Measurements from ENCODE around the gene PNRC1. TPM values are rescaled to one million over a fixed set of nuclear protein-coding genes. Genes with fewer than 3 reads are reported as not detected.

Gene PNRC1
- total and polyA plus RNA-seq, 2 of the 4 experiments (the other 2 are of a cell fraction) = 6.5 to 8.1 TPM

DNA sequence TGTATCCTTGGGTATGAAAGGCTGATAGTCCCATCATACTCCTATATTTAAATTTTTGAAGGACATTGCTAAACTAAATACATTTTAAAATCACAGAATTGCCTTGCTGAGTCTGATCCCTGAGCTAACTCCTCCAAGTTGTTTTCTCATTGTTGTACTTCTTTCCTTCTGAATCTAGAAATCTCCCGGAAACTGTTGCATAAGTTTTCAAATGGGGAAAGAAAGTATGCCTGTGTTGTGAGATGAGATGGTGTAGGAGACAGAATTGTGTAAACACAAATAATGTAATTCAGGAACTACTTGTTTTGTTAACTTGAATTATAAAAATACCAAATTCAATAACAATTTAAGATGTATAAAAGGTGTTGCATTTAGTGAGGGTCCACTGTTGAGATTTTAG lies 7.3 kb downstream of the PNRC1 start:
- WGBS, 2 experiments (ENCODE audit: extremely low coverage in 2 of 2, insufficient read length in 1 of 2) = no CpG with 5 or more reads among the region's 1 CpG
- TF ChIP-seq CEBPB (IDR thresholded peaks at IDR 0.05; ENCODE audit: low read depth, low read length) (no peak), MAZ (IDR thresholded peaks at IDR 0.05; ENCODE audit: borderline replicate concordance, low read depth, low read length) (no peak), MXI1 (IDR thresholded peaks at IDR 0.05; ENCODE audit: borderline replicate concordance, low read depth, low read length) (no peak), BHLHE40 (IDR thresholded peaks at IDR 0.05; ENCODE audit: low read depth, low read length) (no peak), MAFK (IDR thresholded peaks at IDR 0.05; ENCODE audit: low read depth, low read length) (no peak), POLR2A (IDR thresholded peaks at IDR 0.05; ENCODE audit: low read depth, low read length) (no peak), RFX5 (IDR thresholded peaks at IDR 0.05; ENCODE audit: low read depth, low read length) (no peak), SMC3 (IDR thresholded peaks at IDR 0.05; ENCODE audit: low read depth, low read length) (no peak), FOS (IDR thresholded peaks at IDR 0.05; ENCODE audit: low read depth, low read length) (no peak)
- TF ChIP-seq, protein P1, sequence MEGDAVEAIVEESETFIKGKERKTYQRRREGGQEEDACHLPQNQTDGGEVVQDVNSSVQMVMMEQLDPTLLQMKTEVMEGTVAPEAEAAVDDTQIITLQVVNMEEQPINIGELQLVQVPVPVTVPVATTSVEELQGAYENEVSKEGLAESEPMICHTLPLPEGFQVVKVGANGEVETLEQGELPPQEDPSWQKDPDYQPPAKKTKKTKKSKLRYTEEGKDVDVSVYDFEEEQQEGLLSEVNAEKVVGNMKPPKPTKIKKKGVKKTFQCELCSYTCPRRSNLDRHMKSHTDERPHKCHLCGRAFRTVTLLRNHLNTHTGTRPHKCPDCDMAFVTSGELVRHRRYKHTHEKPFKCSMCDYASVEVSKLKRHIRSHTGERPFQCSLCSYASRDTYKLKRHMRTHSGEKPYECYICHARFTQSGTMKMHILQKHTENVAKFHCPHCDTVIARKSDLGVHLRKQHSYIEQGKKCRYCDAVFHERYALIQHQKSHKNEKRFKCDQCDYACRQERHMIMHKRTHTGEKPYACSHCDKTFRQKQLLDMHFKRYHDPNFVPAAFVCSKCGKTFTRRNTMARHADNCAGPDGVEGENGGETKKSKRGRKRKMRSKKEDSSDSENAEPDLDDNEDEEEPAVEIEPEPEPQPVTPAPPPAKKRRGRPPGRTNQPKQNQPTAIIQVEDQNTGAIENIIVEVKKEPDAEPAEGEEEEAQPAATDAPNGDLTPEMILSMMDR (conservative IDR thresholded peaks at IDR 0.05; ENCODE audit: low read depth, low read length) = no peak
- Histone ChIP-seq H3K9me3 (ENCODE audit: control insufficient read depth, insufficient read depth, low read length) (no peaks in the 10 kb centered on the region), H4K5ac (ENCODE audit: low read depth, low read length) (no peak overlapping the region), H2BK15ac (ENCODE audit: low read depth, low read length) (no peak overlapping the region), H3K23ac (ENCODE audit: low read depth, low read length) (no peak overlapping the region), H3K14ac (replicated peaks; ENCODE audit: low read depth, low read length) (no peak overlapping the region), H3K9me1 (ENCODE audit: insufficient read depth, low read length) (peaks cover 3% of the 10 kb centered on the region; the same call in 1 of the 2 replicates), H3K36me3 (ENCODE audit: control insufficient read depth, insufficient read depth, low read length) (peaks cover 14% of the 10 kb centered on the region), H3K4me2 (ENCODE audit: low read depth, low read length) (no peak overlapping the region), H3K27ac (ENCODE audit: insufficient read depth, low read length) (no peak overlapping the region), H4K20me1 (ENCODE audit: insufficient read depth, low read length) (peaks cover 41% of the 10 kb centered on the region), H4K91ac (ENCODE audit: insufficient read depth, low read depth, low read length) (no peak overlapping the region), H3K4me1 (ENCODE audit: control insufficient read depth, insufficient read depth, low read length) (peaks cover 4% of the 10 kb centered on the region), H3K79me1 (ENCODE audit: low read depth in 1 of 2, low read length in 2 of 2) (peaks cover 3 to 34% of the 10 kb centered on the region in 2 experiments), H3K56ac (ENCODE audit: extremely low read depth, insufficient read depth, low read length) (no peak overlapping the region), H2BK120ac (ENCODE audit: low read depth, low read length) (no peak overlapping the region), H2AFZ (replicated peaks; ENCODE audit: low read length, poor library complexity) (no peak overlapping the region), H2AK5ac (ENCODE audit: low read depth, low read length) (no peak overlapping the region), H2BK20ac (ENCODE audit: low read depth, low read length) (no peak overlapping the region), H2BK5ac (ENCODE audit: low read depth, low read length, poor library complexity, severe bottlenecking) (no peak overlapping the region), H4K8ac (ENCODE audit: low read depth in 2 of 2, low read length in 2 of 2) (no peak overlapping the region), H2AK9ac (replicated peaks; ENCODE audit: low read depth, low read length, poor library complexity) (no peak overlapping the region), H3K4ac (ENCODE audit: low read depth, low read length) (no peak overlapping the region), H3K4me3 (ENCODE audit: insufficient read depth, low read depth, low read length) (no peak overlapping the region), H3K27me3 (ENCODE audit: control insufficient read depth, insufficient read depth, low read length) (no peaks in the 10 kb centered on the region), H3K9ac (ENCODE audit: low read depth, low read length) (no peak overlapping the region), H3K18ac (ENCODE audit: low read depth, low read length) (no peak overlapping the region)
- ChIA-PET POLR2A (ENCODE audit: unreplicated experiment) (no interaction called here), CTCF (no interaction called here)
- in situ Hi-C loops (cut with MboI; ENCODE audit: low sequenced_read_pairs) = no loop called here
- DNase-seq (no peak), ATAC-seq (ENCODE audit: low read depth) (no peak)
- dilution Hi-C loops (cut with HindIII; ENCODE audit: low sequenced_read_pairs, unreplicated experiment) = no loop called here
- BruUV-seq (replicated peaks) = no TSS peak
- intact Hi-C loops (cut with micrococcal nuclease) = no loop called here

All from IMR-90 (cell line).